OCI-LY7 (cell line): ENCODE data around the gene NIT2. TPM values are rescaled to one million over a fixed set of nuclear protein-coding genes. Genes with fewer than 3 reads are reported as not detected.

Experiments used
- BruUV-seq: library from RNA; stranded (reverse); fragments of 400-500 nt; replicated peaks from 2 replicates; lab custom pipeline; 2021; lab: Mats Ljungman, UMichigan
- CTCF ChIA-PET: fragments of 300-600 bp; sonication (Branson Sonifier 250); formaldehyde crosslinking; loops from one replicate; lab custom pipeline; 2022; ENCODE audit warnings: antibody characterized with exemption; ENCODE audit not compliant: unreplicated experiment; lab: Charles Lee
- POLR2A ChIA-PET: fragments of 300-600 bp; sonication (Branson Sonifier 250); formaldehyde crosslinking; loops from one replicate; lab custom pipeline; 2022; ENCODE audit warnings: antibody characterized with exemption; lab: Charles Lee
- DNase-seq: peaks from one replicate; pipeline ENCODE4 v3.0.0-alpha.2; 2015; ENCODE audit warnings: low spot score
- H2AFZ ChIP-seq: fragments of 200-600 bp; sonication (generic), shearing (Covaris generic); 2 replicates; pipeline ENCODE4 v1.6.1; 2014; ENCODE audit warnings: mild to moderate bottlenecking, antibody characterized with exemption, low read length, moderate library complexity
- H3K27ac ChIP-seq: fragments of 200-600 bp; sonication (generic); 2 replicates; pipeline ENCODE4 v1.5.1; 2014; ENCODE audit warnings: mixed run types, low read depth, mild to moderate bottlenecking, moderate library complexity, low read length, inconsistent platforms; ENCODE audit not compliant: poor library complexity, severe bottlenecking
- H3K36me3 ChIP-seq: fragments of 200-600 bp; sonication (generic); 2 replicates; pipeline ENCODE4 v1.6.1; 2014; ENCODE audit warnings: mild to moderate bottlenecking, antibody characterized with exemption, low read length, moderate library complexity, mixed read lengths; ENCODE audit not compliant: insufficient read depth
- H3K4me1 ChIP-seq: fragments of 200-600 bp; sonication (generic); 2 replicates; pipeline ENCODE4 v1.5.1; 2014; ENCODE audit warnings: mild to moderate bottlenecking, low read length; ENCODE audit not compliant: insufficient read depth, poor library complexity, severe bottlenecking
- H3K4me2 ChIP-seq: fragments of 200-600 bp; sonication (generic); 2 replicates; pipeline ENCODE4 v1.6.1; 2014; ENCODE audit warnings: mild to moderate bottlenecking, low read length
- H3K4me3 ChIP-seq: fragments of 200-600 bp; sonication (generic); 2 replicates; pipeline ENCODE4 v1.5.1; 2014; ENCODE audit warnings: mild to moderate bottlenecking, low read depth, low read length; ENCODE audit not compliant: poor library complexity, severe bottlenecking
- H3K79me2 ChIP-seq: fragments of 200-600 bp; sonication (generic); 2 replicates; pipeline ENCODE4 v1.6.1; 2016; ENCODE audit warnings: low read depth, mild to moderate bottlenecking, low read length, moderate library complexity, mixed read lengths; ENCODE audit not compliant: insufficient read depth
- H3K9me2 ChIP-seq: fragments of 200-600 bp; sonication (generic); 2 replicates; pipeline ENCODE4 v1.6.1; 2016; ENCODE audit warnings: mild to moderate bottlenecking, low read length, mixed read lengths; ENCODE audit not compliant: insufficient read depth
- H3K9me3 ChIP-seq: fragments of 200-600 bp; sonication (generic); 2 replicates; pipeline ENCODE4 v1.6.1; 2014; ENCODE audit warnings: mild to moderate bottlenecking, mixed run types, low read length, mixed read lengths
- H4K20me1 ChIP-seq: fragments of 200-600 bp; sonication (generic); 2 replicates; pipeline ENCODE4 v1.6.1; 2014; ENCODE audit warnings: mild to moderate bottlenecking, antibody characterized with exemption, low read length, moderate library complexity, mixed read lengths; ENCODE audit not compliant: insufficient read depth
- EZH2phosphoT487 ChIP-seq: fragments of 200-600 bp; sonication (generic); IDR thresholded peaks from 2 replicates; pipeline ENCODE4 v1.6.1; 2018; ENCODE audit warnings: low read depth, borderline replicate concordance, mild to moderate bottlenecking, mixed run types, antibody characterized with exemption, low read length, moderate library complexity, mixed read lengths
- intact Hi-C: fragments of 100-400 bp; cut with micrococcal nuclease; formaldehyde crosslinking; loops from one replicate; pipeline ENCODE4 v1.10.0; 2022; ENCODE audit not compliant: unreplicated experiment
- total RNA-seq, 2 experiments: library from RNA; depleted of rRNA in 1 of 2; stranded (reverse); fragments of >200 nt in 1 of 2; shearing (Covaris generic) in 1 of 2; gene quantifications; 2 replicates each; pipeline ENCODE4 v1.2.3, GENCODE V29; 2014 to 2022
- TF ChIP-seq, protein P1 (sequence below): fragments of 200-600 bp; sonication (generic); conservative IDR thresholded peaks from 2 replicates; pipeline ENCODE4 v1.5.1; 2014; ENCODE audit warnings: mild to moderate bottlenecking, antibody characterized with exemption, low read length, moderate library complexity, mixed read lengths

Gene NIT2
- total RNA-seq, 2 experiments from 2014 or later: 34.6 to 42.1 TPM

- H3K4me3 ChIP-seq: peak overlapping the region; percentile 93
- H3K79me2 ChIP-seq: peaks cover 76% of the 10 kb centered on the region
- peaks cover 16% of the 10 kb centered on the region for H3K9me3 ChIP-seq
- ChIA-PET POLR2A (interaction anchor here (0.7 to 1.3 kb wide), 11 partner anchors 10 to 131 kb away, joined by 3 to 6 read pairs (median 3); no protein-coding TSS in a partner anchor), CTCF (interaction anchor here (0.6 to 0.7 kb wide), 2 partner anchors 69 to 72 kb away, joined by 3 to 4 read pairs; partner anchors contain the start of gene NIT2)
- peak overlapping the region; percentile 88 for H3K4me2 ChIP-seq
- H4K20me1 ChIP-seq: peaks cover 13% of the 10 kb centered on the region
- DNase-seq: peak; percentile 33
- BruUV-seq: no TSS peak
- H3K4me1 ChIP-seq: peaks cover 21% of the 10 kb centered on the region
- H3K27ac ChIP-seq: no peak overlapping the region
- H3K36me3 ChIP-seq: peaks cover 29% of the 10 kb centered on the region
- H3K9me2 ChIP-seq: no peaks in the 10 kb centered on the region
- intact Hi-C loops: loop anchor here (5.0 to 10.0 kb wide), 2 partner anchors 309 to 1161 kb away; partner anchors contain the start of gene TRMT10C
- TF ChIP-seq EZH2phosphoT487: no peak
- TF ChIP-seq, protein P1, sequence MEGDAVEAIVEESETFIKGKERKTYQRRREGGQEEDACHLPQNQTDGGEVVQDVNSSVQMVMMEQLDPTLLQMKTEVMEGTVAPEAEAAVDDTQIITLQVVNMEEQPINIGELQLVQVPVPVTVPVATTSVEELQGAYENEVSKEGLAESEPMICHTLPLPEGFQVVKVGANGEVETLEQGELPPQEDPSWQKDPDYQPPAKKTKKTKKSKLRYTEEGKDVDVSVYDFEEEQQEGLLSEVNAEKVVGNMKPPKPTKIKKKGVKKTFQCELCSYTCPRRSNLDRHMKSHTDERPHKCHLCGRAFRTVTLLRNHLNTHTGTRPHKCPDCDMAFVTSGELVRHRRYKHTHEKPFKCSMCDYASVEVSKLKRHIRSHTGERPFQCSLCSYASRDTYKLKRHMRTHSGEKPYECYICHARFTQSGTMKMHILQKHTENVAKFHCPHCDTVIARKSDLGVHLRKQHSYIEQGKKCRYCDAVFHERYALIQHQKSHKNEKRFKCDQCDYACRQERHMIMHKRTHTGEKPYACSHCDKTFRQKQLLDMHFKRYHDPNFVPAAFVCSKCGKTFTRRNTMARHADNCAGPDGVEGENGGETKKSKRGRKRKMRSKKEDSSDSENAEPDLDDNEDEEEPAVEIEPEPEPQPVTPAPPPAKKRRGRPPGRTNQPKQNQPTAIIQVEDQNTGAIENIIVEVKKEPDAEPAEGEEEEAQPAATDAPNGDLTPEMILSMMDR: peak; percentile 70
- H2AFZ ChIP-seq: 0 out of 2 replicates have a peak overlapping the region, but pooled peaks have one; percentile 9
These were observed 69.0 kb downstream of the NIT2 start for GRCh38 chr3:100403362-100404249.

GRCh38 chr3:100404250-100404548, 69.6 kb downstream of the NIT2 start:
- Histone ChIP-seq H3K4me2 (peak overlapping the region; percentile 88), H4K20me1 (peaks cover 13% of the 10 kb centered on the region), H3K9me3 (peaks cover 16% of the 10 kb centered on the region), H3K4me1 (peaks cover 15% of the 10 kb centered on the region), H3K79me2 (peaks cover 70% of the 10 kb centered on the region), H3K4me3 (peak overlapping the region; percentile 93), H3K27ac (no peak overlapping the region), H3K9me2 (no peaks in the 10 kb centered on the region), H3K36me3 (peaks cover 33% of the 10 kb centered on the region), H2AFZ (no peak overlapping the region)
- no TSS peak for BruUV-seq
- intact Hi-C loops: loop anchor here (5.0 to 10.0 kb wide), 2 partner anchors 308 to 1161 kb away; partner anchors contain the start of gene TRMT10C
- ChIA-PET POLR2A (interaction anchor here (0.7 to 1.3 kb wide), 10 partner anchors 10 to 88 kb away, joined by 3 to 5 read pairs (median 4); partner anchors contain the start of gene TMEM45A), CTCF (no interaction called here)
- TF ChIP-seq, protein P1: no peak
- no peak for TF ChIP-seq EZH2phosphoT487
- DNase-seq: no peak
